ENCODE measurements around the gene TEX44.

Gene TEX44

DNA sequence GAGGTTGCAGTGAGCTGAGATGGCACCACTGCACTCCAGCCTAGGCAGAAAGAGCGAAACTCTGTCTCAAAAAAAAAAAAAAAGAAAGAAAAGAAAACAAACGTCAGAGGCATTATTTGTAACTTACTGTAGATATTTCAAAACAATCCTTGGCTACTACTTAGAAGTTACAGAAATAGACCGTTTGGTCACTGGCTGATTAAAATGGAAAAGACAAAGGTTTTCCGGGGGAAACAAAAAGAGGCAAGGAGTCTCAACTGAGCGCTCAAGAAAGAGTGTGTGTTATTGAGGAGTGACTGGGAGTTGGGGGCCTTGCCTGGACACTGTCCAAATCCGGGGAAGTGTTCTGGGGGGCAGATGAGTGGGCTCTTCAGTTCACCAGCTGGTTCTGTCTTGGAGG lies 47.6 kb downstream of the TEX44 start:
- no peak for DNase-seq

DNA sequence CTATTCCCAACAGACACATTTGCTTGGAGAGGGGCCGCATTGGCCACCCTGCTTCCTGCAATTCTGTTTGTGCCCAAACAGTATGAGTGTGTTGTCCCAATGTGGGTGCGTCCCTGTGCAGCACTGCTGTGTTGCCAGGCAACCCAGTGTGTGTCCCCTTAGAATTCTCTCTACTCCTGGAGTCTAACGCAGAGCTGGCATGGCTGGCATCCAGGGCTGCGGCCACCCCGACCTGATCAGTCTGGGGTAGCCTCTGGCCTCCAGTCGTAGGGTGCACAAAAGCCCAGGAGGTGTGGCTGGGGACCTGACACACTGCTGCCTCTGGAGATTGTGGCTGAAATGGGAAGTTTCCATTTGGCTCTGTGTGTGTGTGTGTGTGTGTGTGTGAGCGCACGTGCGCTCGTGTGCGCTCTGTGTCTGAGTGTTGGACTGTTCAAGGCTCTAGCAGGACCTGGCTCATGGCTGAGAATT lies 48.0 kb downstream of the TEX44 start:
- no peak for DNase-seq

DNA sequence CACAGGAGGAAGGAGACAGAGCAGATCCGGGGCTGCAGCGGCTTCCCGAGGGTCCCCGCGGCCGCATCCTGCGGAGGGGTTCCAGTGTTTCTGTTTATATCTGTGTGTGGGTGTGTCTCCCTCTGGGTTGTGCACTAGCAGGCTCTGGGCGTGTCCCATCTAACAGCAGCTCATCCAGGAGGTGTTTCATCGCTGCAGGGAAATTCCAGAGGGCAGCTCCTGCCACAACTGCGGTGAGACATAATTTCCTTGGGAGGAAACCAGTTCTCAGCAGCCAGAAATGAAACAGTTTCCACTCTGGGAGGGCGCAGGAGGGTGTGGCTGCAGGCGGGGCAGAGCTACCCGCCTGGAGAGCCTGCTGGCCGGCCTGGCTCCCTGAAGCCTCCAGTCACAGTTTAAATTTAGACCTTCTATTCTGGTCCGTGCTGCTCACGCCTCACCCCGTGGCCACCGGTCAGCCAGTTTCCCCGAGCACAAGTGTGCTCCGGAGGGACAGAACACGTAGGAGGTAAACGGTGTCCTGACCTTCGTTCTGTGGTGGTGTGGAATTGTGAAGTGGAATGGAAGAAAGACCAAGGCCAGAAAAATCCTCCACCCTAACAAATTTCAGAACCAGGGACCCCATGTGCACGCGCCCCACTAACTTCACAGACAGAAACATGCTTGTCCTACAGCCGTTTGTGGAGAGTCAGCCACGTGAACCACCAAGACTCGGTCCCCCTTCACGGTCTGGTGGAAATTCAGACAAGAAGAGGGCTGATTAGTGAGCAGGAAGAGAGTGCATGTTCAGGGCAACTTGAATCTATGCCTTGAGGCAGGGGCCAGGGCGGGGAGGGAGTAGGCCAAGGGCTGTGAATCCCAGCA lies 50.2 kb downstream of the TEX44 start:
- peak; percentile 72 for DNase-seq

DNA sequence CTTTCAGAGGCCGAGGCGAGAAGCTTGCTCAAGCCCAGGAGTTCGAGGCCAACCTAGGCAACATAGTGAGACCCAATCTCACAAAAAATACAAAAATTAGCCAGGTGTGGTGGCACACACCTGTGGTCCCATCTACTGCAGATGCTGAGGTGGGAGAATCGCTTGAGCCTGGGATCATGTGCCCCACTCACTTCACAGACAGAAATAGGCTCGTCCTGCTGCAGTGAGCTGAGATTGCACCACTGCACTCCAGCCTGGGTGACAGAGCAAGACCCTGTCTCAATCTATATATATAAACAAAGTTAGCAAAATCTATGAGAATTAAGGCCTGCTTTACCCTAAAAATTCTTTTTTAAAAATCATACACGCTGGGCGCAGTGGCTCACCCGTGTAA lies 50.8 kb downstream of the TEX44 start:
- DNase-seq: no peak
